Measurements from ENCODE around the gene FGF8. TPM values are rescaled to one million over a fixed set of nuclear protein-coding genes. Genes with fewer than 3 reads are reported as not detected.

The FGF8 gene
- total RNA-seq, 4 donors from 2014 or later, result not detected

- H3K9me3 ChIP-seq, result no peaks in the 10 kb centered on the region
- DNase-seq (ENCODE audit: low spot score in 2 of 2), result no peak
- H3K4me3 ChIP-seq, result no peak overlapping the region
- H3K36me3 ChIP-seq, result peaks cover 56% of the 10 kb centered on the region
- H3K27me3 ChIP-seq, result no peaks in the 10 kb centered on the region
- TF ChIP-seq POLR2AphosphoS5 (IDR thresholded peaks at IDR 0.05), result no peak
- TF ChIP-seq EP300 (IDR thresholded peaks at IDR 0.05), result no peak
- no peak for TF ChIP-seq CTCF (IDR thresholded peaks at IDR 0.05)
- TF ChIP-seq POLR2A (IDR thresholded peaks at IDR 0.05), result no peak
- no peak overlapping the region for H3K27ac ChIP-seq
- 79% methylated on average over 2 of the region's 2 CpGs for WGBS
- peaks cover 36% of the 10 kb centered on the region for H3K4me1 ChIP-seq
Observed at GRCh38 chr10:101785801-101786200, 9.9 kb upstream of the FGF8 start.

- no peaks in the 10 kb centered on the region for H3K9me3 ChIP-seq
- H3K4me3 ChIP-seq, result no peak overlapping the region
- H3K27ac ChIP-seq, result no peak overlapping the region
- WGBS, result 89% methylated on average over 2 of the region's 2 CpGs
- TF ChIP-seq POLR2A (IDR thresholded peaks at IDR 0.05), result no peak
- no peak for TF ChIP-seq EP300 (IDR thresholded peaks at IDR 0.05)
- no peak for TF ChIP-seq POLR2AphosphoS5 (IDR thresholded peaks at IDR 0.05)
- TF ChIP-seq CTCF (IDR thresholded peaks at IDR 0.05), result no peak
- DNase-seq (ENCODE audit: low spot score in 2 of 2), result no peak
- H3K4me1 ChIP-seq, result peaks cover 49% of the 10 kb centered on the region
- H3K27me3 ChIP-seq, result peaks cover 5% of the 10 kb centered on the region
- peaks cover 43% of the 10 kb centered on the region for H3K36me3 ChIP-seq
Observed at GRCh38 chr10:101784558-101784957, 8.6 kb upstream of the FGF8 start.

DNA sequence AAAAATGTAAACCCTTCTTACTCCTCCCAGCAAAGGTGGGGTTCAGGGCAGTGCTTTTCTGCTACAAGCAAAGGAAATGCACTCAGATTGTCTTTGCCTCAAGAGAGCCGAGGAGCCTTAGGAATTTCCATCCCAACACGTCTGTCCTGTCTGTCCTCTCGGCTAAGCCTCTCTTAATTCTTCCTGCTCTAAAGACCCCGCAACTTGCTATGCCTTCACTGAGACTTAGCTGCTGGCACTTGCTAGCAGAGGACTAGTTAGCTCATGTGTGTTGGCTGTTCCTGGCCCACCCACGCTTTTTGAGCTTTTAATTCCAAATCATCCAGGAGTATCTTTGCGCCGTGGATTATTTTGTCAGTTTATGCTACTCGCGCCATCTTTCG lies 7.8 kb upstream of the FGF8 start:
- H3K36me3 ChIP-seq, result peaks cover 35% of the 10 kb centered on the region
- H3K4me1 ChIP-seq, result peaks cover 57% of the 10 kb centered on the region
- no peak overlapping the region for H3K27ac ChIP-seq
- TF ChIP-seq POLR2AphosphoS5 (IDR thresholded peaks at IDR 0.05) (no peak), CTCF (IDR thresholded peaks at IDR 0.05) (no peak), POLR2A (IDR thresholded peaks at IDR 0.05) (no peak), EP300 (IDR thresholded peaks at IDR 0.05) (no peak)
- peak overlapping the region; percentile 76 for H3K4me3 ChIP-seq
- H3K9me3 ChIP-seq, result no peaks in the 10 kb centered on the region
- no peak for DNase-seq (ENCODE audit: low spot score in 2 of 2)
- 48% methylated on average over 10 of the region's 10 CpGs for WGBS
- H3K27me3 ChIP-seq, result peaks cover 13% of the 10 kb centered on the region

- H3K27me3 ChIP-seq, result peaks cover 19% of the 10 kb centered on the region
- peaks cover 29% of the 10 kb centered on the region for H3K36me3 ChIP-seq
- H3K4me3 ChIP-seq, result peak within 1 kb of the TSS; percentile 76
- no peak for TF ChIP-seq POLR2AphosphoS5 (IDR thresholded peaks at IDR 0.05)
- no peak for TF ChIP-seq CTCF (IDR thresholded peaks at IDR 0.05)
- TF ChIP-seq EP300 (IDR thresholded peaks at IDR 0.05), result no peak
- H3K4me1 ChIP-seq, result peaks cover 62% of the 10 kb centered on the region
- H3K9me3 ChIP-seq, result no peaks in the 10 kb centered on the region
- WGBS, result 1% methylated on average over 38 of the region's 57 CpGs
- peak; percentile 89 to 94 for DNase-seq (ENCODE audit: low spot score in 2 of 2)
- H3K27ac ChIP-seq, result no peak within 1 kb of the TSS
Observed at GRCh38 chr10:101782811-101783735, 7.2 kb upstream of the FGF8 start, which contains the start of gene NPM3. Gene NPM3, minus strand, starts transcription at chr10:101783446. Its CDS starts 56 bp downstream, at chr10:101783390.

DNA sequence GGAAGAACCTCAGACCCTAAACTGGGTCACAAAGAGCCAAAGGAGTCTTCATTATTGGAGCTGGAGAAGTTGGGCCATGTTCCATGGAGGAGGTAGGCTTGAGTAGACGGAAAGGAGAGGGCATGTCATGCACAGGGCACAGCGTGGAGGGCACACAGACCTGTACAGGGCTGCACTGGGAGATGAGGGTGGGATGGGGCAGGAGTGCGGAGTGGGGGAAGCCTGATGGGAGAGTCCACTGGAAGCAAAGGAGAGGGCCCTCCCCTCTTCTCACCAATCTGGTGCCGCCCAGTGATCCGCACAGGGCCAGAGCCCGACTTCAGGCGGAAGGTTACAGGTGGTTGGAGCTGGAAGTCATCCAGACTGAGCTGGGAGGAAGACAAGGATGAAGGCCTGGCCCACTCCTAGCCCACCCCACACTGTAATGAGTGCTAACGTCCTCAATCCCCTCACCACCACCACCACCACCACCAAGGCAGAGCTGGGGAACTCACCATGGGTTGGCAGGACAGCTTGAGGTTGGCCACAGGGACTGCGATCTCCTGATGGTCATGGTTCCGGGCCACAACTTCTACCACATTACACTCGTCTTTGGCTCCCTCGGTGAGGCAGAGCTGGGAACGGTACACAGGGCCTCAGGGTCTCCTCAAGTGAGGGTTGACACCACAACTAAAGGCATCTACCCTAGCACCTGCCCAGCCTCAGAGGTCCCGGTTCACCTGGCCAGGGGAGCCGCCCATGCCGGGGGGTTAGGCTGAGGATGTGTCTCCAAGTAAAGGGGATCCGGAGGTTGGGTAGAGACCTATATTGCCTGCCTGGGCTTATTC lies 6.3 kb upstream of the FGF8 start:
- peaks cover 27% of the 10 kb centered on the region for H3K27me3 ChIP-seq
- H3K9me3 ChIP-seq, result no peaks in the 10 kb centered on the region
- peaks cover 20% of the 10 kb centered on the region for H3K36me3 ChIP-seq
- no peak for TF ChIP-seq POLR2A (IDR thresholded peaks at IDR 0.05)
- no peak for TF ChIP-seq CTCF (IDR thresholded peaks at IDR 0.05)
- no peak for TF ChIP-seq EP300 (IDR thresholded peaks at IDR 0.05)
- TF ChIP-seq POLR2AphosphoS5 (IDR thresholded peaks at IDR 0.05), result no peak
- H3K27ac ChIP-seq, result no peak overlapping the region
- 58% methylated on average over 16 of the region's 17 CpGs for WGBS
- DNase-seq (ENCODE audit: low spot score in 2 of 2), result no peak
- peaks cover 62% of the 10 kb centered on the region for H3K4me1 ChIP-seq
- peak overlapping the region; percentile 76 for H3K4me3 ChIP-seq
